HepG2 (cell line): ENCODE results near the gene C1S. TPM values are rescaled to one million over a fixed set of nuclear protein-coding genes. Genes with fewer than 3 reads are reported as not detected.

Experiments used
- ATAC-seq: fragments of 200-7000 bp; cut with Tn5 transposase; 3 replicates; pipeline ENCODE4 v1.9.1; 2020; ENCODE audit warnings: mild to moderate bottlenecking, moderate library complexity
- BruUV-seq: library from RNA; stranded (reverse); fragments of 400-500 nt; replicated peaks from 2 replicates; lab custom pipeline; 2021; lab: Mats Ljungman, UMichigan
- CTCF ChIA-PET: fragments of 300-600 bp; formaldehyde crosslinking; extraction: SDS; loops from one replicate; lab custom pipeline; 2021; ENCODE audit warnings: low total read pairs, inconsistent platforms, low intra/inter-chr PET ratio; lab: Yijun Ruan, JAX
- POLR2A ChIA-PET: fragments of 350-600 bp; sonication (Branson Sonifier 250); formaldehyde crosslinking; loops from one replicate; lab custom pipeline; 2020; ENCODE audit warnings: antibody characterized with exemption, inconsistent platforms; lab: Yijun Ruan, JAX
- DNase-seq: peaks from one replicate; pipeline ENCODE4 v3.0.0-alpha.2; 2015; ENCODE audit warnings: low spot score
- FAIRE-seq: peaks from 3 replicates; lab custom pipeline; 2011; peaks lifted over from hg19 to GRCh38; lab: Jason Lieb, UNC
- H2AFZ ChIP-seq: one replicate; pipeline ENCODE4 v1.6.1; 2011; ENCODE audit warnings: low read length, inconsistent platforms
- H3K27ac ChIP-seq: fragments of 300-600 bp; 3 replicates; pipeline ENCODE4 v1.8.0; 2011; ENCODE audit warnings: mixed run types, mild to moderate bottlenecking, mixed read lengths, low read length, inconsistent platforms; ENCODE audit not compliant: insufficient read depth; ENCODE audit errors: extremely low read length
- H3K27me3 ChIP-seq, 2 experiments: fragments of 200-600 bp in 1 of 2; 2 replicates in 1 of 2; 3 replicates in 1 of 2; pipeline versions ENCODE4 v1.6.0 to v1.8.0; 2011; ENCODE audit warnings: low read length in 2 of 2, mild to moderate bottlenecking in 2 of 2, moderate library complexity in 2 of 2, inconsistent platforms in 1 of 2; ENCODE audit not compliant: insufficient read depth in 2 of 2, control insufficient read depth in 1 of 2
- H3K36me3 ChIP-seq, 2 experiments: fragments of 200-600 bp in 1 of 2; replicated peaks in 1 of 2; 2 replicates in 1 of 2; 3 replicates in 1 of 2; pipeline versions ENCODE4 v1.5.1 to v1.8.0; 2011; ENCODE audit warnings: low read length in 2 of 2, inconsistent platforms in 1 of 2; ENCODE audit not compliant: insufficient read depth in 2 of 2, control insufficient read depth in 1 of 2
- H3K4me1 ChIP-seq: 2 replicates; pipeline ENCODE4 v1.5.1; 2012; ENCODE audit warnings: low read length, inconsistent platforms; ENCODE audit not compliant: insufficient read depth
- H3K4me2 ChIP-seq: 2 replicates; pipeline ENCODE4 v1.6.0; 2011; ENCODE audit warnings: low read depth, low read length, inconsistent platforms
- H3K4me3 ChIP-seq, 3 experiments: fragments of 200-600 bp in 1 of 3; sonication (generic), shearing (Covaris generic) in 1 of 3; replicated peaks in 1 of 3; 2 replicates each; pipeline ENCODE4 v1.5.1; 2011 to 2016; ENCODE audit warnings: low read length in 3 of 3, inconsistent platforms in 2 of 3, low read depth in 2 of 3, mild to moderate bottlenecking in 2 of 3, control low read depth in 1 of 3, mixed read lengths in 1 of 3; ENCODE audit not compliant: insufficient read depth in 1 of 3
- H3K79me2 ChIP-seq: one replicate; pipeline ENCODE4 v1.6.1; 2011; ENCODE audit warnings: low read length, inconsistent platforms; ENCODE audit not compliant: insufficient read depth
- H3K9ac ChIP-seq: 2 replicates; pipeline ENCODE4 v1.6.0; 2011; ENCODE audit warnings: mild to moderate bottlenecking, low read depth, low read length, inconsistent platforms; ENCODE audit not compliant: insufficient read depth
- H3K9me3 ChIP-seq: 2 replicates; pipeline ENCODE4 v1.5.1; 2012; ENCODE audit warnings: mild to moderate bottlenecking, low read length
- H4K20me1 ChIP-seq: 2 replicates; pipeline ENCODE4 v1.6.0; 2011; ENCODE audit warnings: inconsistent platforms, mild to moderate bottlenecking, low read length, moderate library complexity; ENCODE audit not compliant: insufficient read depth
- ATAD3A ChIP-seq: sonication (generic); formaldehyde crosslinking; IDR thresholded peaks from 2 replicates; pipeline ENCODE4 v1.4.0; 2020; ENCODE audit warnings: missing genetic modification reagents
- BORCS8-MEF2B ChIP-seq: sonication (generic); formaldehyde crosslinking; IDR thresholded peaks from 2 replicates; pipeline ENCODE4 v1.8.0; 2022; ENCODE audit warnings: mild to moderate bottlenecking, missing genetic modification reagents
- FOXP4 ChIP-seq: sonication (generic); formaldehyde crosslinking; IDR thresholded peaks from 2 replicates; pipeline ENCODE4 v1.4.0; 2020; ENCODE audit warnings: missing genetic modification reagents
- HNF4A ChIP-seq: sonication (generic); formaldehyde crosslinking; IDR thresholded peaks from 2 replicates; pipeline ENCODE4 v1.4.0; 2020; ENCODE audit warnings: missing genetic modification reagents
- HNF4G ChIP-seq, 2 experiments: sonication (generic) in 1 of 2; formaldehyde crosslinking in 1 of 2; IDR thresholded peaks; 2 replicates each; pipeline versions ENCODE4 v1.4.0 to v1.6.1; 2011 to 2020; ENCODE audit warnings: borderline replicate concordance in 2 of 2, low read depth in 2 of 2, mild to moderate bottlenecking in 2 of 2, low read length in 1 of 2, missing genetic modification reagents in 1 of 2, moderate library complexity in 1 of 2
- HNRNPUL1 ChIP-seq: fragments of 200-400 bp; formaldehyde crosslinking; IDR thresholded peaks from 2 replicates; pipeline ENCODE4 v1.6.1; 2017; ENCODE audit warnings: low read depth, mild to moderate bottlenecking, low read length, moderate library complexity
- HOXA3 ChIP-seq: sonication (generic); formaldehyde crosslinking; IDR thresholded peaks from 2 replicates; pipeline ENCODE4 v1.5.0; 2020; ENCODE audit warnings: missing genetic modification reagents
- PAXIP1 ChIP-seq: sonication (generic); formaldehyde crosslinking; conservative IDR thresholded peaks from 2 replicates; pipeline ENCODE4 v1.4.0; 2020; ENCODE audit warnings: mild to moderate bottlenecking, missing genetic modification reagents, moderate library complexity
- SOX6 ChIP-seq, 2 experiments: fragments of 450-650 bp in 1 of 2; sonication (generic) in 1 of 2; formaldehyde crosslinking in 1 of 2; IDR thresholded peaks; 2 replicates each; pipeline versions ENCODE4 v1.4.0 to v1.6.1; 2017 to 2020; ENCODE audit warnings: antibody characterized with exemption in 1 of 2, mild to moderate bottlenecking in 1 of 2, missing genetic modification reagents in 1 of 2
- STAG1 ChIP-seq: sonication (generic); formaldehyde crosslinking; IDR thresholded peaks from 2 replicates; pipeline ENCODE4 v1.4.0; 2020; ENCODE audit warnings: missing genetic modification reagents
- ZFY ChIP-seq: sonication (generic); formaldehyde crosslinking; IDR thresholded peaks from 2 replicates; pipeline ENCODE4 v1.4.0; 2020; ENCODE audit warnings: missing genetic modification reagents
- ZMYM4 ChIP-seq: sonication (generic); formaldehyde crosslinking; IDR thresholded peaks from 2 replicates; pipeline ENCODE4 v1.8.1; 2023; ENCODE audit warnings: mild to moderate bottlenecking, missing genetic modification reagents
- ZNF496 ChIP-seq: sonication (generic); formaldehyde crosslinking; IDR thresholded peaks from 2 replicates; pipeline ENCODE4 v1.8.1; 2023; ENCODE audit warnings: mild to moderate bottlenecking, moderate library complexity, missing genetic modification reagents; ENCODE audit not compliant: insufficient replicate concordance
- WGBS: methylation state at CpG from one replicate; pipeline ENCODE4 v1.1.6; 2017; ENCODE audit warnings: low lambda C conversion rate; 5-methylcytosine and 5-hydroxymethylcytosine counted together
- in situ Hi-C: cut with HindIII; loops from 2 replicates; pipeline ENCODE4 v1.10.0; 2017; ENCODE audit warnings: low pct_unique_long_range_greater_than_20kb; ENCODE audit not compliant: extremely low pct_ligation_motif_present
- intact Hi-C: fragments of 100-400 bp; cut with micrococcal nuclease; formaldehyde crosslinking; loops from one replicate; pipeline ENCODE4 v1.10.0; 2022; ENCODE audit not compliant: unreplicated experiment
- polyA plus RNA-seq, 8 experiments: library from polyadenylated mRNA; depleted of rRNA in 3 of 8; stranded (reverse) in 7 of 8; unstranded in 1 of 8; fragments of >200 nt; fragmentation: Illumina TruSeq in 4 of 8; extraction: Trizol in 4 of 8; gene quantifications; 2 replicates each; pipeline versions ENCODE4 v1.2.1 to v1.2.3, GENCODE V29; 2011 to 2016; ENCODE audit warnings: low read depth in 4 of 8, missing spikeins in 1 of 8, mixed read lengths in 1 of 8; ENCODE audit not compliant: insufficient read depth in 1 of 8
- total RNA-seq, 5 experiments: library from RNA; depleted of rRNA; stranded (reverse); fragments of >200 nt; fragmentation: Illumina TruSeq; extraction: Trizol; gene quantifications; 2 replicates each; pipeline ENCODE4 v1.2.3, GENCODE V29; 2016; ENCODE audit warnings: low read depth in 1 of 5
- TF ChIP-seq, protein P1 (sequence below): sonication (generic); formaldehyde crosslinking; IDR thresholded peaks from 2 replicates; pipeline ENCODE4 v1.5.1; 2020; ENCODE audit warnings: missing genetic modification reagents, mild to moderate bottlenecking, borderline replicate concordance

C1S gene
- total and polyA plus RNA-seq, 2 of the 13 experiments (the other 11 are each of a cell fraction or from before 2014, with no cell fraction given), result 14.5 to 18.2 TPM

DNA sequence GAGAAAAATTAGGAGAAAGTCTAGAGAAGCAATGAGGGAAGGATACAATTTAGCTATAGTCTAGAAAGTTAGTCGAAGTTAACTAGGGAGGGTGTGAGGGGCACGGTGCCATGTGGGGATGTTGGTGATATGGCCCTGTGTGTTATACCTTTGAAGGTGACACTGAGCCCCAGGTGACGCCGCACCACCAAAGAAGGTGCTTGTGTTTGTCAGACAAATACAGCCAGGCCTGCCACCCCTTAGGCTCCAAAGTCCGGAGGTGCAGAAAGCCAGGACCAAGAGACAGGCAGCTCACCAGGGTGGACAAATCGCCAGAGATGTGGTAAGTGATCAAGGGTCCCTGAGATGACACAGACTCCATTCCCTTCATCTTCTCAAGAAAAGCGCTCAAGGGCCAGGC, 1.1 kb downstream of the C1S start:
- ATAC-seq (no peak; the same call in 2 of the 3 replicates), DNase-seq (peak; percentile 40), FAIRE-seq (peak; percentile 32)
- intact Hi-C loops (loop anchor here (2.0 kb wide), 1 partner anchor 17 kb away; no protein-coding TSS in a partner anchor), in situ Hi-C loops (loop anchor here (10.0 kb wide), 1 partner anchor 53 kb away; no protein-coding TSS in a partner anchor)
- peak overlapping the region; percentile 71 for H3K4me2 ChIP-seq
- TF ChIP-seq HNF4G (IDR thresholded peaks at IDR 0.05; ENCODE audit: borderline replicate concordance, low read depth, low read length) (0 out of 2 replicates have a peak, but pooled peaks have one; percentile 30), HNF4G (CRISPR knock-in tag; IDR thresholded peaks at IDR 0.05; ENCODE audit: borderline replicate concordance, low read depth) (no peak), ZFY (0 out of 2 replicates have a peak, but pooled peaks have one; percentile 27), ZNF496 (CRISPR knock-in tag) (no peak), SOX6 (IDR thresholded peaks at IDR 0.05) (no peak), SOX6 (CRISPR knock-in tag; IDR thresholded peaks at IDR 0.05) (0 out of 2 replicates have a peak, but pooled peaks have one; percentile 10), HNRNPUL1 (no peak), FOXP4 (CRISPR knock-in tag) (0 out of 2 replicates have a peak, but pooled peaks have one; percentile 13), HOXA3 (CRISPR knock-in tag) (0 out of 2 replicates have a peak, but pooled peaks have one; percentile 20), BORCS8-MEF2B (CRISPR knock-in tag) (0 out of 2 replicates have a peak, but pooled peaks have one; percentile 14), PAXIP1 (CRISPR knock-in tag) (peak; percentile 29; the same call in 1 of the 2 replicates), ATAD3A (CRISPR knock-in tag) (no peak), ZMYM4 (CRISPR knock-in tag) (0 out of 2 replicates have a peak, but pooled peaks have one; percentile 14), HNF4A (CRISPR knock-in tag) (peak; percentile 77), STAG1 (CRISPR knock-in tag) (0 out of 2 replicates have a peak, but pooled peaks have one; percentile 13)
- TF ChIP-seq, protein P1, sequence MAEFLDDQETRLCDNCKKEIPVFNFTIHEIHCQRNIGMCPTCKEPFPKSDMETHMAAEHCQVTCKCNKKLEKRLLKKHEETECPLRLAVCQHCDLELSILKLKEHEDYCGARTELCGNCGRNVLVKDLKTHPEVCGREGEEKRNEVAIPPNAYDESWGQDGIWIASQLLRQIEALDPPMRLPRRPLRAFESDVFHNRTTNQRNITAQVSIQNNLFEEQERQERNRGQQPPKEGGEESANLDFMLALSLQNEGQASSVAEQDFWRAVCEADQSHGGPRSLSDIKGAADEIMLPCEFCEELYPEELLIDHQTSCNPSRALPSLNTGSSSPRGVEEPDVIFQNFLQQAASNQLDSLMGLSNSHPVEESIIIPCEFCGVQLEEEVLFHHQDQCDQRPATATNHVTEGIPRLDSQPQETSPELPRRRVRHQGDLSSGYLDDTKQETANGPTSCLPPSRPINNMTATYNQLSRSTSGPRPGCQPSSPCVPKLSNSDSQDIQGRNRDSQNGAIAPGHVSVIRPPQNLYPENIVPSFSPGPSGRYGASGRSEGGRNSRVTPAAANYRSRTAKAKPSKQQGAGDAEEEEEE (CRISPR knock-in tag), result no peak
- no peaks in the 10 kb centered on the region for H3K9me3 ChIP-seq
- no TSS peak for BruUV-seq
- H2AFZ ChIP-seq, result no peak overlapping the region
- H3K27me3 ChIP-seq, result no peaks in the 10 kb centered on the region
- H3K27ac ChIP-seq, result no peak overlapping the region
- no peak overlapping the region for H3K9ac ChIP-seq
- POLR2A ChIA-PET, result interaction anchor here (0.5 to 3.0 kb wide), 10 partner anchors 13 to 448 kb away, joined by 3 to 45 read pairs (median 4); partner anchors contain the start of genes C12orf57, C1RL, LPCAT3 and RNU7-1
- 17% methylated on average over 7 of the region's 7 CpGs for WGBS
- H3K4me1 ChIP-seq, result peaks cover 57% of the 10 kb centered on the region
- H3K4me3 ChIP-seq, result 0 out of 6 replicates have a peak overlapping the region, but pooled peaks of 1 of the 3 experiments have one; percentile 2
- no peaks in the 10 kb centered on the region for H3K36me3 ChIP-seq
- H3K79me2 ChIP-seq, result no peaks in the 10 kb centered on the region
- CTCF ChIA-PET, result interaction anchor here (2.0 to 3.3 kb wide), 3 partner anchors 31 to 52 kb away, joined by 12 to 45 read pairs (median 16); partner anchors contain the start of genes C1R and C1RL
- no peaks in the 10 kb centered on the region for H4K20me1 ChIP-seq
